Measurements from ENCODE around the gene NR6A1.

The NR6A1 gene

DNA sequence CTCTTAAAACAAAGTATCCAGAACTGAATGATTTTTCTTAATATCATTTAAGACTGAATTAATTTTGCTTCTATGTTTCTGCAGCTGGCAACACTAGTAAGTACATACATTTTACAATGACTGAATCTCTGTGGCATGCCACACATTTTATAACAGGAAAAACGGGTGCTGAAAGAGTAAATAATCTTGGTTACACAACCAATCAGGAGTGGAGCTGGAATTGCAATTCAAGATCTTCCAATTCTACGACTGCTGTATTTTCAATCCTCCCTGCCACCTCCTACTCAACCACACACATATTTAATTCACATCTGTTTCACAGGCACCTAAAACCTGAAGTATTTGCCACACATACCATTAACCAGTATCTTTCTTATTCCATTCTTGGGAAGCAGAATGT lies 211.2 kb downstream of the NR6A1 start:
- no peak for FAIRE-seq

DNA sequence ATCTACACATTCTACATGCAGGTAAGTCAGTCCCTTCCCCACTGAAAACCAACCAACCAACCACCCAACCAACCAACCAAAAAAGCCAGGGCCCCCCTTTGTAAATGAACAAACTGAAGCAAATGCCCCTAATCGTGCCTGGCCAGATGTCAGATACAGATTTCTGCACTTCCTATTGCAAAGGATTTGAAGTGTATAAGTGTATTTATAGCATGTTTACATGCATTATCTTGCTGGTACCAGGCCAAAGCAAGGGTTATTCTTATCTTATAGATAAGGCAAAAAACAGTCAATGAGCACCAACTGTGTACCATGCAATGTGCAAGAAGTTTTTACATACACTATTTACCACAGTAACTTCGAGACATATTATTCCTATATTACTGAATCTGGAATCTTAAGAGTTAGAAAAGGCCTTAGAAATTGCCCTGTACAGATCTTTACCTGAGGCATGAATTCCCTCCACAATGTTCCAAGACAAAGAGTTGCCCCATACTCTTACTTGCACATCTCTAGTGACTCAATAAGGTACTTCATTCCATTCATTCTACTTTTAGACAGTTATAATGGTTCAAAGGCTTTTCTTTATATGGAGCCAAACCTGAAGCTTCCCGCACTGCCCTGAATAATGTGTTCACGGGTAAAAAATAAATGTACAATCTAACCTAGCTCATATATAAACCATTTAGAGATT lies 212.2 kb downstream of the NR6A1 start:
- FAIRE-seq, result no peak

DNA sequence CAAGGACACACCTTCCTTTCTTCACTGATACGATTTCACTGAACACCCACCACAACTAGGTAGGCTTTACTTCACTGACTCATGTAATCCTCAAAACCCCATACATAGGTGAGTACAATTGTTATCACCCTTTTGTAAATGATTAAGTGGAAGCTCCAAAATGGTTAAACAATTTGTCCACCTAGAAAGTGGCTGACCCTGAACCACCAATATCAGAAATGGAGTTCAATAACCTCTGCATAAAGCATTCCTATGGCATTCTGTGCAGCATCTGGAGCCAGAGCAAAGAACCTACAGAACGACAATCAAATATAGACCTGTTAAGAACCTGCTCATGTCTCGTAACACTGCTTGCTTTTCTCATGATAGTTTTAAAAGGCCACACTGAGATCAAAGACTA lies 213.2 kb downstream of the NR6A1 start:
- FAIRE-seq, result no peak

DNA sequence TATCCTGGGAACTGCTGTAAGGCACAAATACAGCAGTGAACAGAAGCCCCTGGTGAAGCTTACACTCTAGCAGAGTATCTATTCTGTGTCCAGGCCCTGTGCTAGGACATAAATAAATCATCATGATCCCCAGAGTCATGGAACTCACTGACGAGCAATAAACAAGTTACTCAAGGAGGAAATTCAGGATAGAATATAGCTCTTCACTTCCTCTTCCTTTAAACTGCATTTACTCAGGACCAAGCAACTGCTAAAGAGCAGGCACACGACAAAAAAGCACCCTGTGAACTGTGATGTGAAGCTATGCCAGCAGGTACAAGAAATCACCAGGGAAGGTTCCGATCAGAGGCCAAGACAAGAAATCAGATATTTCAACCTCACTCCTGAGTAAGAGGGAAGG lies 216.1 kb downstream of the NR6A1 start:
- FAIRE-seq, result no peak

DNA sequence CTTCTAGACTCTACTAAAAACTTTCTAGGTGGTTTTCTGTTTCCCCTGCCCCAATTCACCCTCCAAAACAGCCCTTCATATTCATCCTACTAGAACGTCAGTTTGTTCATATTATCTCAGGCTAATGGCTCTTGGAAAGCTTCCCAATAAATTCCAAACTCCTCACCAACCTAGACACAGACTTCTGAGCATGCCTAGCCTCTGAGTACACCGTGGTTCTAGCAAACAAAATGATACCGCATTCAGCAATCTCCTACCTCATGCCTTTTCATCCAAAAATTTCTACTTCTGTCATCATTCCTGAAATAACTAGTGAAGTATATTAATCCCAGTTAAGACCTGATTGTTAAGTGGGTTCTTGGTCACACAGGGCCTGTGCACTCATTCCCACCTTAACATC lies 217.4 kb downstream of the NR6A1 start:
- no peak for FAIRE-seq

DNA sequence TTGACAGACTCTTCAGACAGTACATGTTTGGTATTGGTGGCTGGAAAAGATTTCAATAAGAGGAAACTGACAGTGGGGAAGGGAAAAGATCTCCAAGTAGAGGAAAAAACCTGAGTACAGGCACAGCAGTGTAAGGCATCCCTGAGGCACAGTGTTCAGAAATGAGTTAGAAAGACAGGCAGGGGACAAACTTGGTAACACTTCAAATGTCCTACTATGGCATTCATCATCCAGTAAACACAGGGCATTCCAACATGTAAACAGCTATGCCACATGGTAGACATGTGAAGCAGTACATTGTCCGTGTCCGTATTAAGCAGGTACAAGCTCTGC lies 218.9 kb downstream of the NR6A1 start:
- FAIRE-seq, result no peak

DNA sequence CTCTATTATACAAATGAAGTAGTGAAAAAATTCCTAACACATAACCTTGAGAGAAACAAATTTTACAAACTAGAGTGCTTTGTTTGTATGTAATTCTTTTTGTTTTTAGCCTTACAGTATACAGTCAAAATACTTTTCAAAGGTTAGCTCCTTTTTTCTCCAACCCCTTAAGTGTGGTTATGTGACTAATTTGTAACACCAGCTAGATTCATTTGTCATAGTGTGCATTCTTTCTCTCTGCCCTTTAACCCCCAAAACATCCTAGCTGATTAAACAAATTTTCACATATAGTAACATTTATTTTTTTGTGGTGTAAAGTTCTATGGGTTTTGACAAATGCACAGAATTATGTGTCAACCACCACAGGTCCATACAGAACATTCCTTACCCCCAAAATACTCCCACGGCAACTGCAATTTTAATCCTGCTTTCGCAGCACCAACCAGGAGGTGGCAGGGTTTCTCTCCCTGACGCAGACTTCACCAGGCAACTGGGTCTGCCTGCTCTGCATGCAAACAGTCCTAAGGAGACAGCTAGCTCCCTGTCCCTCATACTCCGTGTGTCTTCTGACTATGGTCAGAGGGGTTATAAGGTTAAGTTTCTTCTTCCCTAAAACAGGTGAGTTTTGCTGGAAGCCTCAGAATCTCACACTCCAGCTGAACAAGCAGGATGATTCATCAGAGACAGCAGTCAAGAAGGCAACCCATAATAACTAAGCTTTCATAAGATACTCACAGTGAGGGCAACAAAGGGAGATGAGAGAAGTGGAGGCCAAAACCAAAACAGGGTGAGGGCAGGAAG lies 219.4 kb downstream of the NR6A1 start:
- no peak for FAIRE-seq

DNA sequence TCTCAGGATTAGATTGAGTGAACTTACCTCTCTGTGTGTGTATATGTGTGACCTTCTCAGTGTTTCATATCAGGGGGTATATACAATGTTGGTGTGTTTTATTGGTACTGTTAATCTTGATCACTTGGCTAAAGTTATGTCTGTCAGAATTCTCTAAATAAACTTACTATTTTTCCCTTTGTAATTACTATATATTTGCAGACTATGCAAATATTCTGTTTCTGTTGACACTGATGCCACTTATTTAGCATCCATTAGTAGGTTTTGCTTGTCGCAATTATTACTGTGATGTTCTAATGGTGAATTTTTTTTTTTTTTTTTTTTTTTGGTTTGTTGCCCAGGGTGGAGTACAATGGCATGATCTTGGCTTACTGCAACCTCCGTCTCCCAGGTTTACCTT lies 221.0 kb downstream of the NR6A1 start:
- FAIRE-seq, result no peak

DNA sequence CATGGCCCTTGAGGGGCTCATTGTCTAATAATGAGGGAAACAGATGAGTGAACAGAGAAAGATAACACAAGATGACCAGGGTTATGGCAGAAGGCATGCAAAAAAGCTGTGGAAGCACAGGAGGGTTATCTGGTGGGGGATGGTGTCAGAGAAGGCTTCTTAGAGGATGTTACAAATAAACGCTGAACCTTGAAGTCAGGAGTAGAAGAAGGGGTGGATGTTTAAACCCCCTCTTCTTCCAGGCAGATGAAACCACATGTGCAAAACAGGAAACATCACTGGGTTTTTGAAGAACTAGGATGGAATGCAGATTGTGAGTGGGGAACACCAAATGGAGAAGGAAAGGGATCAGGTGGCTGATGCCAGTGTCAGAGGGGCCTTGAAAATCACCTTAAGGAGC lies 222.1 kb downstream of the NR6A1 start:
- FAIRE-seq, result no peak

DNA sequence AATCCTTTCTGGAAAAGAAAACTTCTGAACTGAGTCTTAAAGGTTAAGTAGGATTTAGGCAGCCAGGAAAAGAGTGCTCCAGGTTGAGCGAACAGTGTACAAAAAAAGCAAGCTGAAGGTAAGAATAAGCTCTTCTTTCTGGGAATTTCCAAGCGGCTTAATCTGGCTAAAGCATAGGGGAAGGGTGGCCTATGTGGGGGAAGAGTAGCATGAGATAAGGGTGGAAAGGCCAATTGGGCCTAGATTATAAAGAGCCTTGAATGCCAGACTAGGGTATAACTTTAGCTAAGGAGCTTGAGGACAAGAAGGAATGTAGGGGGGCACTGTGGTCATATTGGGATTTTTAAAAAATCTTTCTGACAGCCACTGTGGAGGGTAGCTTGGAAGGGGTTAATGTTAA lies 226.6 kb downstream of the NR6A1 start:
- FAIRE-seq, result no peak

DNA sequence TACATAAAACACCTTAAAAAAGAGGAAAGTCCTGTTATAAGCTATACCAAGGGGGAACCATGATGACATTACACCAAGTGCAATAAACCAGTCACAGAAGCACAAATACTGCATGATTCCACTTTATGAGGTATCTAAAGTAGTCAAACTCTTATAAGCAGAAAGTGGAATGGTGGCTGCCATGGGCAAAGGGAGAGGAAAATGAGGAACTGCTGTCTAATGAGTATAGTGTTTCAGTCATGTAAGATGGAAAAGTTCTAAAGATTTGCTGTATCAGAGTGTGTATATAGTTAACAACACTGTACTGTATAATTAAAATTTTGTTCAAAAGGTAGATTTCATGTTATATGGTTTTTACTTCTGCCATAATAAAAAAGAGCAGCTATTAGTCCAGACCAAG lies 229.3 kb downstream of the NR6A1 start:
- no peak for FAIRE-seq

DNA sequence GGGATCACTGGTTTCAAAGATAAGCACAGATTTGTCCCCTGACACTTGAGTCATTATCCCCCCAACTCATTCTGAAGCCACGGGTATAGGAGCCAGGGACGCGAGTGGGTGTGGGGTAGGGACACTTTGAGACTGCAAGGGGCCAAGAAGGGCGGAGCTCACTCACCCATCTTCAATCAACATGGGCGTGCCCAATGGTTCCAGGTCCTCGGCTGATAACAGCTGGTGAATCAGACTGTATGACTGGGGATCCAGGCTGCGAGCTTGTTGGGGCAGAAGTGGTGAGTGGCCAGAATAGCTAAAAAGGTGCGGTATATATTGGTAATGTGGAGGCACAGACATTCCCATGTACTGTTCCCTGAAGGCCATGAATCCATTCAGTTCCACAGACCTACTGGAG lies 233.2 kb downstream of the NR6A1 start:
- no peak for FAIRE-seq

DNA sequence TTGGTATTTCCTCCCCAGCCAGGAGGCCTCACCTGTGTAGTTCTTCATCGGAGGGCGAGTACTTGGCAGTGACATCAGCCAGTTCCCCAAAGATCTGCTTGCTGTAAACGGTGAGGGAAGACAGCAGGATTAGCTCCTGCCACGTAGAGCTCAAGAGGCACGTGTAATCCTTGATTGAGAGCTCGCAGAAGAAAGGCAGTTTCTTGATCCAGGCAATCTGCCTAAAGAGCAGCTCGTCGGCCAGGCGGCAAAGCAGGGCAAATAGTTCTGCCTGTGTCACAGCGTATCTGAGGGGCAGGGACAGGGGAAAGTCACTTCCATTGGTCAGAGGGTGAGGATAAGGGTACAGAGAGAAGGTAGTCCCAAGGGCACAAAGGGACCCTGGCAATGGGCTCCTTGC lies 235.3 kb downstream of the NR6A1 start:
- FAIRE-seq, result no peak

DNA sequence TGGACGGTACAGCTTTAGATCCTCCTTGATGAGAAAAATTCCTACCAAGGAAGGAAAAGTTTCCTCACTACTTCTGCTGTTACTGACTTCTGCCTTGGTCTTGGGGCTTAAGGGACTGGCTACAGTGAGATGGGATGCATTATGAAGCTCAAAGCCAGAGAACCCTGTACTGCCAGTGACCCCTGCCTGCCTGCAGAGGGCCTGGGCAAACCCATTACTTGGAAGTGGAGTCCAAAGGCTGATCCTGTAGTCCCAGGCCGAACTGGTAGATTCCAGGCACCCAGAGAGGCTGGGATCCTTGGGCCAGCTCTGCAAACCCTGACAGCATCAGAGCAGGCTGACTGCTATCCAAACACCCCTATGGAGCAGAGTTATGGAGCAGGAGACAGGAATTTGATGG lies 238.2 kb downstream of the NR6A1 start:
- FAIRE-seq, result no peak

DNA sequence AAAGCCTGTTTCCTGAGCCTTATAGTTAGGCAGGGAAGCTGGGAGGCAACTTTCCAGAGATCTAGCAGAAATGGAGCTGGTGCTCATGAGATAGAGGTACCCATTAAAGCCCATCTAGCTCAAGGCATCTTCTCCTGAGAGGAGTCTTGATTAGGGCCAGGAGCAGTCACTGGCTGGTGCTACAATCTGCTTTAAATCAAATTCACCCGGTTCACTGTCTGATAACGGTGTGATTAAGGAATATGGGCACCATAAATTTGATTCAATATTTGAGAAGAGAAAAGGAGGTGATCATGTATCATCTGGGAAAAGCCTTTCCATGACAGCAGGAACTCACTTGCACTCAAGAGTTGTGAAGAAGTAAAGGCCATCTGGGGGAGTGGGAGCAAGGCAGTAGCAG lies 240.0 kb downstream of the NR6A1 start:
- FAIRE-seq, result no peak

DNA sequence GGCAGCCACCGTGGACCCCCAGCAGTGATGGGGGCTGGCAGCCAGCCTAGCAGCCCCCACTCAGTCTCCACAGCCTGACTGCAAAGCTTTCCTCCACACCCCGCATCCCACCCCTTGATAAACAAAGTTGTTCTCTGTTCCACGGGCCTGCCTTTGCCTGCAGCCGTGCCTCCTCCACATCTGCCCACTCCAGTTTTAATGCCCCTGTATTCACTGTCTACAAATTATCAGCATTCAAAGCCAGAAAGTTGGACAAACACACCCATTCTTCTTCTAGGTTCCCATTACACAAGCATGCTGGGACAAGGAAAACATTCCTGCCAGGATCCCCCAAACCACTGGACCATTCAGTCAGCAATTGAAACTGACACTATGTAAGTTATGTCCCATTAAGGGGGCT lies 240.9 kb downstream of the NR6A1 start:
- no peak for FAIRE-seq

DNA sequence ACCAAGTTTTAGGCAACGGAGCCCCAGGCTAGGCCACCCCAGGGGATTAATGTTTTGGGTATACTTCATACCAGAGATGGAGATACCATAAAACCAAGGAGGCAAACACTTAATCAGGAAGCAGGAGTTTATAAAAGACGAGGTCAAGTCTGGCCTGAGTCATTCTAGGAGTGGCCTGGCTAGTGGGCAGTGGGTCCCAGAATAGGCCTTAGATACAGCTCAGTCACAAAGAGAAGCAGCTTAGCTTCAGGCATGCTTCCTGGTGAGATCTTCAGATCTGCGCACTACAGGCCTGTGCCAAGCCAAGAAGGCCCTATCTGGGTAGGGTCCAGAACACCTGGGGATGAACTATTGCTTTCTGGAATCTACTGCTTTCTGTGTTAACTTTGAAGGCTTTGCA lies 243.3 kb downstream of the NR6A1 start:
- FAIRE-seq, result no peak

DNA sequence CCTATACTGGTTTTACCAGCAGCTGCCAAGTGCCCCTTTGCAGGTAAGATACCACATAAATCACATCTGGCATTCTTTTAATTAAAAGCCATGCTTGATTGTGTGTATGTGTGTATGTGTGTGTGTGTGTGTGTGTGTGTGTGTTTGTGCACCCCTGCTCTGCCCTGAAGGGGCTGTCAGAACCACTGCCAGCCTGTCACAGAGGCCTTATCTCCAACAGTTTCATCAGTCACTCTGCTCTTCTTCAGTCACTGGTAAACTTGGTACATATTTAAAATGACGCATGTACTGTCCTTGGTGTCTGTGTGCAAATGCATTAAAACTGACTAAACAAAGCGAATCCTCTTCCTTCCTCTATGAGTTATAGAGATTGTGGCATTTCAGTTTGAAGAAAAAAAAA lies 244.9 kb downstream of the NR6A1 start:
- FAIRE-seq, result no peak

DNA sequence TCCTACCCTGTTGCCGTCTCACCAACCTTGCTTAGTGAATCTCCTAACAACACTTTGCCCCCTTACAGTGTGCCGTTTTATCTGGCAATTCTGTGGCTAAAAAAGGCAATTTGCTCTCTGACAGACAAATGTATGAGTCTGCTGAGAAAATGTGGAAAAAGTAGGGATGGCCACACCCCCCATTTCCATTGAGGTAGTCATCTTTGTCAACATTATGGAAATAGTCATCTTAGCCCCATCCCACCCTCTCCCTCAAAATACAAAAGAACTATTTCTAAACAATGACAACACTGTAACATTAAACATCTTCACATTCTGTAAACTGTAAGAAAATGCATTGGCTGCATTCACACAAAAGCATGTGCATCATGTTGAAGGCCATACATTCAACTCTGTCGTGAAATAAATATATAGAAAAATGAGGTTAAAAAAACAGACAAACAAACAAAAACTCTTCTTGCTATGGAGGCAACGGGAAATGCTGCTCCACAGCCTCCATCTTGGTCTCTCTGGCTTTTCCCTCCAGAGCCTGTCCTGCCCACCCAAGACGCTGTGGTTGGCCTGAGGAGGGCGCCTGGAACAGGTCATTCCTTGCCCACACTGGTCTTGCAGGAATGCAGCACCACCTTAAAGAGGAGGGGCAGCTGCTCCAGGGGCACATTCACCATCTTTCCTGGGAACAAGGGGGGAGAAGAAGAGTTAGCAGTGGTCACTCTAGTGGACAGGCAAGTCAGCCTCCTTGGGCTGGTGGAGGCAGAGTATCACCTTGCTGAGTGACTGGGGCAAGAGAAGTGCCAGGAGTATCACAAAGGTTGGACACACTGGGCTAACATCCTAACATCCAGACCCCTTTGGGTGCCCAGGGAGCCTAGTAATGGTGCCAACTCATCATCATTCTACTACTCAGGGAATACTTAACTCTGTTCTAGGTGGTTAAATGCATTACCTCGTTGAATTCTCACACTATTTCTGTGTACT lies 248.7 kb downstream of the NR6A1 start:
- FAIRE-seq, result no peak

DNA sequence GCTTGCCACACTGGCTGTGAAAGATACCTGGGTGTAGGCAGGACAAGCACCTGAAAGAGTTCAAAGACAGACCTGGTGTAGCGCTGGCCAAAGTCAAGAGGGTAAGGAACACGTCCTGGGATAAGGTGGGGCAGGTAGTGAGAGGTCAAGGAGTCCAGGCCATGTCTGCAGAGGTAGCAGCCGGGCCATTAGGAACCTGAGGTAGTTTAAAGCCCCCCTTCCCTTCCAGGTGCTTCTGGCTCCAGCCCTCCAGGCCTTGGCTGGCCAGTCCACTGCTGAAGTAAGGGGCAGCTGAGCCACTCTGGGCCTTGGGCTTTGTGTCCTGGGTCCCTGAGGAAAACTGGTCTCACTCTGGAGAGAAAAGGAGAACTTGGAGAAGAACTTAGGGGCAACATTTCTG lies 250.0 kb downstream of the NR6A1 start:
- no peak for FAIRE-seq

DNA sequence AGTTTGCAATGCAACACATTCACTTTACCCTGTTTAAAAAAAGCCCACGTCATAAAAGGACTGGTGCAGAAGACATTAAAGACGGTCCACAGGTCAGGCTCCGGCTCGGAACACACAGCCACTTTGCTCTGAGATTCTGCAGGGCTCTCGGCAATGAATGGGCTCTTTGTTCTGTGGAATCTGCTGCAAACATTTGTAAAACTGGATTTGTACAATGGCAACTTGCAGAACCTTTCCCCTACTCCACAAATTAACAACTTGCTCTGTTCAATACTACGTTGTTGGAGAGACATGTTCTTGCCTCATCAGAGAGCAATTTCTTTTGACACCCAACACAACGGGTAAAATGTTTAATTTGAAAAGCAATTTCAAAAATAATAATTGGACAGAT lies 250.9 kb downstream of the NR6A1 start:
- no peak for FAIRE-seq

DNA sequence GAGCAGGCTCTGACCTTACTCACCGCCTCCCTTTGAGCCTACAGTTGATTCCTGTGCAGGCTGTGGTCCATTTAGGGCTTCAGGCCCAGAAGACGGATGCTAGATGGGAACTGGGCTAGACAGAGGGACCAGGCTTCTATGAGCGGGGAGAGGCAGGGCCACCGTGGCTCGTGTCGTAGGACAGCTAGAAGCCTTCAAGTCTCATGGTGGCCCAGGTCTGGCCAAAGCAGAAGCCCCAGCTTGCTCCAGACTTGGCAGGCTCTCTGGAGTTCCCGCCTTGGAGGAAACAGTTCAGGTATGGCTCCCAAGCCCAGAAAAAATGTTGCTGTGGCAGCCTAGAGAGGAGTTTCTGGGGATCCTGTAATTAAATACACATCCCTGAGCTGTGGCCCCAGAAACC lies 253.0 kb downstream of the NR6A1 start:
- no peak for FAIRE-seq

DNA sequence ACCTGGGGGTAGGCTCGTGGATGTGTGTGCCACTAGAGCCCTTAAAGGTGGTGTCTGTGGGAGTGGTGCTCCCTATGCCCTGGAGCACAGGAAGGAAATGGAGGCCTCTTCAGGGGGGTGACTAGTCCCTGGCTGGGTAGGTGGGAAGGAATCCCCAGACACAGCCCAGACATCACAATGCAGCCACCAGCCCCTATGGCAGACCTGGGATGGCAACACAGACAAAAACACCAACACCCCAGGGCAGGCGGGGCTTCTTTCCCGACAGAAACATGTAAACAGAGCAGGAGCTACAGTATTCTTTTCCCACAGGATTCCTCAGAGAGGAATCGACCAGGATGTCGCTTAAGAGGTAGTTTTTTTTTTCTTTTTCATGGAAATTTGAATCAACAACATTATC lies 253.5 kb downstream of the NR6A1 start:
- no peak for FAIRE-seq

DNA sequence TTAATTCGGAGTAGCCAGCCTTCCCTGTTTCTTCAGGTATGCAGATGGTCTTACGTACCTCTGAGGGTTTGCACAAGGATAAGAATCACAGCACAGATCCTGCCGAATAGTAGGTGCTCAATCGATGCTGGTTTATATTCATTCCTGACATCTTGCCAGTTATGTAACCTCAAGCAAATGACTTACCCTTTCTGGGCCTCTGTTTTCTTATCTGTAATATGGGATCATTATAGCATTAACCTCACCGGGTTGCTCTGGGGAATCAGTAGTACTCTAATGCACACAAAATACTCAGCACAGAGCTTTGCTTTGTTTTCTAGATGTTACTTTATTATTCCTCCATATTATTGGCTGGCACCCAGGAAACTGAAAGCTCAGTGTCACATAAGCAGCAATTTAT lies 256.2 kb downstream of the NR6A1 start:
- no peak for FAIRE-seq
